Activated CD8-positive, alpha-beta T cell treated with anti-CD3 and anti-CD28 coated beads, Interleukin-2, amount 10 ng/mL, durations not matched to agents 7 days and 5 days (primary cell): ENCODE measurements around the gene FEN1. TPM values are rescaled to one million over a fixed set of nuclear protein-coding genes. Genes with fewer than 3 reads are reported as not detected.

Experiments used
- ATAC-seq: fragments of 150-1000 bp; cut with Tn5 transposase; one replicate; pipeline ENCODE4 v1.10.0; 2021; ENCODE audit warnings: moderate library complexity
- CTCF ChIA-PET: fragments of 350-600 bp; sonication (Branson Sonifier 250); formaldehyde crosslinking; loops from one replicate; lab custom pipeline; 2021; ENCODE audit warnings: antibody characterized with exemption; lab: Charles Lee
- POLR2A ChIA-PET: fragments of 350-600 bp; sonication (Branson Sonifier 250); formaldehyde crosslinking; loops from one replicate; lab custom pipeline; 2021; ENCODE audit warnings: antibody characterized with exemption; lab: Charles Lee
- DNase-seq: peaks from one replicate; pipeline ENCODE4 v3.0.0-alpha.2; 2020
- H3K27ac Mint-ChIP-seq: one replicate; pipeline ENCODE4 v1.8.0; 2021; ENCODE audit warnings: mild to moderate bottlenecking, mixed read lengths
- H3K27me3 Mint-ChIP-seq: one replicate; pipeline ENCODE4 v1.8.0; 2021; ENCODE audit warnings: low read depth, mixed read lengths
- H3K36me3 Mint-ChIP-seq: one replicate; pipeline ENCODE4 v1.8.0; 2021; ENCODE audit warnings: low read depth, mixed read lengths
- H3K4me1 Mint-ChIP-seq: one replicate; pipeline ENCODE4 v1.8.0; 2021; ENCODE audit warnings: low read depth, mixed read lengths
- H3K4me3 Mint-ChIP-seq: one replicate; pipeline ENCODE4 v1.8.0; 2021; ENCODE audit warnings: mild to moderate bottlenecking, mixed read lengths
- H3K9me3 Mint-ChIP-seq: one replicate; pipeline ENCODE4 v1.8.0; 2022; ENCODE audit warnings: mixed read lengths; ENCODE audit not compliant: insufficient read depth
- total RNA-seq, 2 experiments: library from RNA; stranded (reverse); gene quantifications; one replicate each; pipeline ENCODE4 v1.2.3, GENCODE V29; 2021

The FEN1 gene
- total RNA-seq, 2 experiments from 2014 or later = 146 TPM

- ATAC-seq = no peak
- no peak for DNase-seq
- Mint-ChIP-seq H3K4me3 (no peak overlapping the region), H3K27me3 (no peaks in the 10 kb centered on the region), H3K27ac (peak overlapping the region; percentile 78), H3K9me3 (no peaks in the 10 kb centered on the region), H3K36me3 (peaks cover 81% of the 10 kb centered on the region), H3K4me1 (peaks cover 35% of the 10 kb centered on the region)
- ChIA-PET POLR2A (no interaction called here), CTCF (no interaction called here)
Observed at GRCh38 chr11:61838921-61839320, 46.2 kb downstream of the FEN1 start.

GRCh38 chr11:61839742-61840141 is 47.0 kb downstream of the FEN1 start:
- Mint-ChIP-seq H3K4me3 (no peak overlapping the region), H3K9me3 (no peaks in the 10 kb centered on the region), H3K27me3 (no peaks in the 10 kb centered on the region), H3K4me1 (peaks cover 29% of the 10 kb centered on the region), H3K36me3 (peaks cover 78% of the 10 kb centered on the region), H3K27ac (peak overlapping the region; percentile 48)
- no peak for ATAC-seq
- ChIA-PET POLR2A (interaction anchor here (1.5 kb wide), 1 partner anchor 11 kb away, joined by 6 read pairs; the partner anchor contains the start of gene FADS2), CTCF (interaction anchor here (1.3 to 1.9 kb wide), 2 partner anchors 23 to 42 kb away, joined by 4 to 6 read pairs; partner anchors contain the start of gene FADS1)
- no peak for DNase-seq

GRCh38 chr11:61840371-61840770 is 47.7 kb downstream of the FEN1 start:
- POLR2A ChIA-PET = interaction anchor here (1.3 to 1.5 kb wide), 2 partner anchors 12 to 13 kb away, joined by 4 to 6 read pairs; partner anchors contain the start of gene FADS2
- DNase-seq (no peak), ATAC-seq (no peak)
- CTCF ChIA-PET = interaction anchor here (1.3 to 1.9 kb wide), 2 partner anchors 24 to 43 kb away, joined by 4 to 6 read pairs; partner anchors contain the start of gene FADS1
- Mint-ChIP-seq H3K27me3 (no peaks in the 10 kb centered on the region), H3K9me3 (no peaks in the 10 kb centered on the region), H3K4me1 (peaks cover 27% of the 10 kb centered on the region), H3K36me3 (peaks cover 80% of the 10 kb centered on the region), H3K4me3 (no peak overlapping the region), H3K27ac (peak overlapping the region; percentile 63)

GRCh38 chr11:61841636-61842527 is 49.2 kb downstream of the FEN1 start:
- POLR2A ChIA-PET = interaction anchor here (1.0 kb wide), 1 partner anchor 14 kb away, joined by 4 read pairs; the partner anchor contains the start of gene FADS2
- Mint-ChIP-seq H3K27me3 (no peaks in the 10 kb centered on the region), H3K4me3 (no peak overlapping the region), H3K36me3 (peaks cover 84% of the 10 kb centered on the region), H3K27ac (no peak overlapping the region), H3K9me3 (no peaks in the 10 kb centered on the region), H3K4me1 (peaks cover 18% of the 10 kb centered on the region)
- DNase-seq = no peak
- ATAC-seq = no peak
- CTCF ChIA-PET = interaction anchor here (1.0 to 1.1 kb wide), 2 partner anchors 45 to 57 kb away, joined by 3 to 5 read pairs; no protein-coding TSS in a partner anchor

- Mint-ChIP-seq H3K27ac (no peak overlapping the region), H3K9me3 (no peaks in the 10 kb centered on the region), H3K27me3 (no peaks in the 10 kb centered on the region), H3K4me1 (peaks cover 18% of the 10 kb centered on the region), H3K36me3 (peaks cover 87% of the 10 kb centered on the region), H3K4me3 (no peak overlapping the region)
- DNase-seq (no peak), ATAC-seq (no peak)
- CTCF ChIA-PET = no interaction called here
- POLR2A ChIA-PET = interaction anchor here (1.0 kb wide), 1 partner anchor 14 kb away, joined by 4 read pairs; the partner anchor contains the start of gene FADS2
Observed at GRCh38 chr11:61842528-61842820, 49.8 kb downstream of the FEN1 start.

GRCh38 chr11:61844909-61845565 is 52.3 kb downstream of the FEN1 start:
- Mint-ChIP-seq H3K36me3 (peaks cover 82% of the 10 kb centered on the region), H3K4me1 (peaks cover 8% of the 10 kb centered on the region), H3K27me3 (no peaks in the 10 kb centered on the region), H3K9me3 (no peaks in the 10 kb centered on the region), H3K4me3 (no peak overlapping the region), H3K27ac (no peak overlapping the region)
- CTCF ChIA-PET = interaction anchor here (0.8 to 2.5 kb wide), 4 partner anchors 10 to 48 kb away, joined by 3 to 9 read pairs (median 3); partner anchors contain the start of gene FADS2
- POLR2A ChIA-PET = interaction anchor here (0.6 kb wide), 1 partner anchor 50 kb away, joined by 3 read pairs; no protein-coding TSS in a partner anchor
- no peak for ATAC-seq
- DNase-seq = no peak

- ChIA-PET POLR2A (no interaction called here), CTCF (interaction anchor here (2.5 kb wide), 1 partner anchor 50 kb away, joined by 9 read pairs; no protein-coding TSS in a partner anchor)
- ATAC-seq = no peak
- H3K36me3 Mint-ChIP-seq = peaks cover 80% of the 10 kb centered on the region
- H3K4me1 Mint-ChIP-seq = peaks cover 7% of the 10 kb centered on the region
- H3K27ac Mint-ChIP-seq = peak overlapping the region; percentile 12
- DNase-seq = no peak
- H3K4me3 Mint-ChIP-seq = no peak overlapping the region
- H3K27me3 Mint-ChIP-seq = no peaks in the 10 kb centered on the region
- no peaks in the 10 kb centered on the region for H3K9me3 Mint-ChIP-seq
Observed at GRCh38 chr11:61846362-61847020, 53.8 kb downstream of the FEN1 start.

Other genes with a start within 250 kb of the FEN1 start
- not detected for gene SYT7, start 211.8 kb upstream of the FEN1 start, total RNA-seq
- gene DAGLA, start 112.5 kb upstream of the FEN1 start, total RNA-seq = under 1 TPM in 1 of 2 experiments, not detected in 1; 0.05 TPM
- 1 to 10 TPM; 2.8 to 2.9 TPM for gene MYRF, start 40.3 kb upstream of the FEN1 start, total RNA-seq
- gene TMEM258, start 312 bp upstream of the FEN1 start, total RNA-seq = 100 to 1,000 TPM; 154 to 163 TPM
- 10 to 100 TPM; 84.1 to 92.8 TPM for gene FADS1, start 24.1 kb downstream of the FEN1 start, total RNA-seq
- gene FADS2, start 35.4 kb downstream of the FEN1 start, total RNA-seq = 100 to 1,000 TPM; 395 to 416 TPM
- 1 to 10 TPM; 3.8 to 4.5 TPM for gene FADS3, start 98.6 kb downstream of the FEN1 start, total RNA-seq
- gene RAB3IL1, start 124.7 kb downstream of the FEN1 start, total RNA-seq = not detected
- not detected for gene BEST1, start 157.4 kb downstream of the FEN1 start, total RNA-seq
- 100 to 1,000 TPM; 709 to 727 TPM for gene FTH1, start 174.7 kb downstream of the FEN1 start, total RNA-seq